SK-N-SH (cell line): Measurements from ENCODE around the gene TAB2. TPM values are rescaled to one million over a fixed set of nuclear protein-coding genes. Genes with fewer than 3 reads are reported as not detected.

ENCODE experiments used
- CTCF ChIA-PET: fragments of 300-600, 350-600 bp; formaldehyde crosslinking; extraction: SDS; loops from one replicate; lab custom pipeline; 2021; lab: Yijun Ruan, JAX
- POLR2A ChIA-PET: fragments of 350-600 bp; sonication (Branson Sonifier 250); formaldehyde crosslinking; extraction: SDS; loops from one replicate; lab custom pipeline; 2020; ENCODE audit warnings: antibody characterized with exemption, inconsistent platforms; lab: Yijun Ruan, JAX
- DNase-seq: peaks from one replicate; pipeline ENCODE4 v3.0.0; 2012
- H2AFZ ChIP-seq: fragments of 200-600 bp; sonication (generic); 2 replicates; pipeline ENCODE4 v1.8.1; 2016; ENCODE audit warnings: antibody characterized with exemption, mild to moderate bottlenecking, low read depth
- H3F3A ChIP-seq: fragments of 200-600 bp; sonication (generic); replicated peaks from 2 replicates; pipeline ENCODE3; 2016; ENCODE audit warnings: antibody characterized with exemption, mild to moderate bottlenecking; ENCODE audit not compliant: insufficient read depth
- H3K27ac ChIP-seq, 2 experiments: fragments of 200-500 bp in 1 of 2; fragments of 200-600 bp in 1 of 2; sonication (Bioruptor generic) in 1 of 2; sonication (generic), shearing (Covaris generic) in 1 of 2; 2 replicates each; pipeline versions ENCODE4 v1.5.1 to v1.6.1; 2014 to 2016; ENCODE audit warnings: low read depth in 2 of 2, inconsistent platforms in 1 of 2, low read length in 1 of 2, mild to moderate bottlenecking in 1 of 2, mixed read lengths in 1 of 2
- H3K27me3 ChIP-seq: fragments of 200-600 bp; sonication (generic), shearing (Covaris generic); 2 replicates; pipeline ENCODE4 v1.6.1; 2016; ENCODE audit warnings: mixed run types; ENCODE audit not compliant: insufficient read depth
- H3K36me3 ChIP-seq, 2 experiments: fragments of 200-500 bp in 1 of 2; fragments of 200-600 bp in 1 of 2; sonication (Bioruptor generic) in 1 of 2; sonication (generic) in 1 of 2; replicated peaks in 1 of 2; 2 replicates each; pipeline versions ENCODE3 to v1.5.1; 2014 to 2016; ENCODE audit warnings: low read length in 1 of 2, mild to moderate bottlenecking in 1 of 2; ENCODE audit not compliant: insufficient read depth in 2 of 2, control insufficient read depth in 1 of 2
- H3K4me1 ChIP-seq, 2 experiments: fragments of 200-500 bp in 1 of 2; fragments of 200-600 bp in 1 of 2; sonication (Bioruptor generic) in 1 of 2; sonication (generic), shearing (Covaris generic) in 1 of 2; 2 replicates each; pipeline versions ENCODE4 v1.5.1 to v1.6.1; 2014 to 2016; ENCODE audit warnings: low read depth in 1 of 2, low read length in 1 of 2, mixed run types in 1 of 2; ENCODE audit not compliant: insufficient read depth in 2 of 2, control insufficient read depth in 1 of 2
- H3K4me2 ChIP-seq: fragments of 200-600 bp; sonication (generic), shearing (Covaris generic); 2 replicates; pipeline ENCODE4 v1.6.1; 2017; ENCODE audit warnings: mixed run types
- H3K4me3 ChIP-seq, 2 experiments: fragments of 200-500 bp in 1 of 2; fragments of 200-600 bp in 1 of 2; sonication (Bioruptor generic) in 1 of 2; sonication (generic), shearing (Covaris generic) in 1 of 2; 2 replicates each; pipeline versions ENCODE4 v1.5.1 to v1.8.1; 2014 to 2016; ENCODE audit warnings: low read depth in 2 of 2, inconsistent platforms in 1 of 2, low read length in 1 of 2, mild to moderate bottlenecking in 1 of 2, mixed read lengths in 1 of 2, moderate library complexity in 1 of 2
- H3K79me2 ChIP-seq: fragments of 200-600 bp; sonication (generic); 2 replicates; pipeline ENCODE4 v1.8.1; 2017; ENCODE audit warnings: mild to moderate bottlenecking; ENCODE audit not compliant: insufficient read depth
- H3K9ac ChIP-seq: fragments of 200-600 bp; sonication (generic); 2 replicates; pipeline ENCODE4 v1.6.1; 2017; ENCODE audit warnings: mixed run types
- H3K9me2 ChIP-seq: fragments of 200-600 bp; sonication (generic); 2 replicates; pipeline ENCODE4 v1.6.1; 2017; ENCODE audit warnings: mixed run types
- H3K9me3 ChIP-seq: fragments of 200-600 bp; sonication (generic); 2 replicates; pipeline ENCODE4 v1.6.1; 2017; ENCODE audit warnings: mixed run types, mild to moderate bottlenecking, moderate library complexity
- H4K20me1 ChIP-seq: fragments of 200-600 bp; sonication (generic); 2 replicates; pipeline ENCODE4 v1.6.1; 2017; ENCODE audit warnings: mild to moderate bottlenecking, mixed run types; ENCODE audit not compliant: insufficient read depth
- CTCF ChIP-seq: fragments of 200-600 bp; sonication (generic); IDR thresholded peaks from 2 replicates; pipeline ENCODE4 v1.6.1; 2017; ENCODE audit warnings: antibody characterized with exemption, mild to moderate bottlenecking, moderate library complexity
- ELF1 ChIP-seq: IDR thresholded peaks from 2 replicates; pipeline ENCODE4 v1.4.0; 2012
- EZH2phosphoT487 ChIP-seq: fragments of 200-600 bp; sonication (generic); IDR thresholded peaks from 2 replicates; pipeline ENCODE4 v1.6.1; 2017; ENCODE audit warnings: low read depth, mixed run types, mild to moderate bottlenecking, antibody characterized with exemption, moderate library complexity, borderline replicate concordance
- FOXJ3 ChIP-seq: sonication (generic); formaldehyde crosslinking; IDR thresholded peaks from 2 replicates; pipeline ENCODE4 v1.5.1; 2020; ENCODE audit warnings: mild to moderate bottlenecking, missing genetic modification reagents
- FOXM1 ChIP-seq: IDR thresholded peaks from 2 replicates; pipeline ENCODE4 v1.4.0; 2012; ENCODE audit warnings: low read depth, mild to moderate bottlenecking
- GATA2 ChIP-seq: sonication (generic); formaldehyde crosslinking; IDR thresholded peaks from 2 replicates; pipeline ENCODE4 v1.5.0; 2020; ENCODE audit warnings: mild to moderate bottlenecking, missing genetic modification reagents
- IRF3 ChIP-seq: fragments of 150-350 bp; IDR thresholded peaks from 2 replicates; pipeline ENCODE4 v1.6.1; 2016; ENCODE audit warnings: mild to moderate bottlenecking, low read depth, low read length
- JUND ChIP-seq: IDR thresholded peaks from 2 replicates; pipeline ENCODE4 v1.4.0; 2012
- MEF2A ChIP-seq: IDR thresholded peaks from 2 replicates; pipeline ENCODE4 v1.4.0; 2012; ENCODE audit warnings: low read depth, borderline replicate concordance
- MXI1 ChIP-seq: IDR thresholded peaks from 2 replicates; pipeline ENCODE4 v1.6.1; 2012; ENCODE audit warnings: mild to moderate bottlenecking, low read depth, low read length, improper control_type of control experiment
- NFIC ChIP-seq: IDR thresholded peaks from 2 replicates; pipeline ENCODE4 v1.4.0; 2012; ENCODE audit warnings: borderline replicate concordance
- NRF1 ChIP-seq: IDR thresholded peaks from 2 replicates; pipeline ENCODE4 v1.6.1; 2012; ENCODE audit warnings: low read depth, mild to moderate bottlenecking, low read length
- PBX3 ChIP-seq: IDR thresholded peaks from 2 replicates; pipeline ENCODE4; 2012
- POLR2AphosphoS5 ChIP-seq: IDR thresholded peaks from 2 replicates; pipeline ENCODE4 v1.6.1; 2012; ENCODE audit warnings: low read depth, low read length
- RAD21 ChIP-seq: IDR thresholded peaks from 2 replicates; pipeline ENCODE4 v1.6.1; 2012; ENCODE audit warnings: mild to moderate bottlenecking, low read length
- RCOR1 ChIP-seq: fragments of 150-350 bp; IDR thresholded peaks from 2 replicates; pipeline ENCODE4 v1.6.1; 2017; ENCODE audit warnings: antibody characterized with exemption, low read length
- RFX5 ChIP-seq: IDR thresholded peaks from 2 replicates; pipeline ENCODE4 v1.6.1; 2012; ENCODE audit warnings: mild to moderate bottlenecking, improper control_type of control experiment, low read length
- SIN3A ChIP-seq: IDR thresholded peaks from 2 replicates; pipeline ENCODE4 v1.6.1; 2012; ENCODE audit warnings: low read depth, mild to moderate bottlenecking, low read length, moderate library complexity, borderline replicate concordance
- TAF1 ChIP-seq: IDR thresholded peaks from 2 replicates; pipeline ENCODE4 v1.6.1; 2012; ENCODE audit warnings: low read depth, mild to moderate bottlenecking, low read length, moderate library complexity, borderline replicate concordance
- TEAD4 ChIP-seq: IDR thresholded peaks from 2 replicates; pipeline ENCODE4 v1.4.0; 2012; ENCODE audit warnings: mild to moderate bottlenecking, borderline replicate concordance; ENCODE audit not compliant: insufficient read depth
- USF1 ChIP-seq: IDR thresholded peaks from 2 replicates; pipeline ENCODE4 v1.4.0; 2012; ENCODE audit warnings: low read depth, borderline replicate concordance
- USF2 ChIP-seq: fragments of 150-350 bp; IDR thresholded peaks from 2 replicates; pipeline ENCODE4 v1.6.1; 2017; ENCODE audit warnings: antibody characterized with exemption, low read length, low read depth, borderline replicate concordance
- YY1 ChIP-seq: IDR thresholded peaks from 2 replicates; pipeline ENCODE4 v1.4.0; 2012; ENCODE audit warnings: low read depth, mild to moderate bottlenecking
- ZBTB33 ChIP-seq: IDR thresholded peaks from 2 replicates; pipeline ENCODE4 v1.4.0; 2012; ENCODE audit warnings: low read depth, borderline replicate concordance
- polyA plus RNA-seq, 3 experiments: library from polyadenylated mRNA; depleted of rRNA; stranded (reverse); fragments of >200 nt; gene quantifications; 2 replicates each; pipeline ENCODE4 v1.2.3, GENCODE V29; 2012

Gene TAB2
- polyA plus RNA-seq, 1 of the 3 experiments (the other 2 are of a cell fraction): 24.4 TPM

- TF ChIP-seq USF2 (no peak), CTCF (no peak), USF1 (no peak), RFX5 (no peak), MXI1 (no peak), FOXJ3 (CRISPR knock-in tag) (no peak), TEAD4 (no peak), TAF1 (no peak), JUND (no peak), ELF1 (no peak), MEF2A (no peak), PBX3 (no peak), YY1 (no peak), NFIC (no peak), FOXM1 (no peak)
- TF ChIP-seq, all 33 proteins: peak for 0
Observed at GRCh38 chr6:149383371-149383770, 65.9 kb downstream of the TAB2 start (continued).

GRCh38 chr6:149384464-149384863 lies 67.0 kb downstream of the TAB2 start:
- peaks cover 0 to 2% of the 10 kb centered on the region in 2 experiments; a peak in 2 of 4 replicates for H3K4me1 ChIP-seq
- no peak overlapping the region for H3K4me2 ChIP-seq
- no peaks in the 10 kb centered on the region for H3K27me3 ChIP-seq
- H3K9ac ChIP-seq: no peak overlapping the region
- peaks cover 15 to 51% of the 10 kb centered on the region in 2 experiments for H3K36me3 ChIP-seq
- H3F3A ChIP-seq: peaks cover 3% of the 10 kb centered on the region
- no peaks in the 10 kb centered on the region for H3K9me2 ChIP-seq
- ChIA-PET CTCF (no interaction called here), POLR2A (no interaction called here)
- no peaks in the 10 kb centered on the region for H3K9me3 ChIP-seq
- H2AFZ ChIP-seq: no peak overlapping the region
- no peak overlapping the region for H3K27ac ChIP-seq
- no peak for DNase-seq
- peaks cover 35% of the 10 kb centered on the region for H4K20me1 ChIP-seq
- no peak overlapping the region for H3K4me3 ChIP-seq
- H3K79me2 ChIP-seq: peaks cover 83% of the 10 kb centered on the region
- TF ChIP-seq ZBTB33 (no peak), MXI1 (no peak), NFIC (no peak), GATA2 (CRISPR knock-in tag) (no peak), EZH2phosphoT487 (no peak), ELF1 (no peak), FOXJ3 (CRISPR knock-in tag) (no peak), JUND (no peak), RCOR1 (no peak), TEAD4 (no peak), IRF3 (no peak), NRF1 (no peak), USF1 (no peak), RAD21 (no peak), MEF2A (no peak), POLR2AphosphoS5 (no peak), SIN3A (no peak)
